ENCODE data around the gene AKT1. TPM values are rescaled to one million over a fixed set of nuclear protein-coding genes. Genes with fewer than 3 reads are reported as not detected.
"Not testable (repeated sequence)": the region's sequence is repeated elsewhere in the genome, so short reads cannot be mapped to it uniquely, and the experiment has no call there.

The AKT1 gene
- total RNA-seq, 1 donor from 2014 or later: 136 TPM

DNA sequence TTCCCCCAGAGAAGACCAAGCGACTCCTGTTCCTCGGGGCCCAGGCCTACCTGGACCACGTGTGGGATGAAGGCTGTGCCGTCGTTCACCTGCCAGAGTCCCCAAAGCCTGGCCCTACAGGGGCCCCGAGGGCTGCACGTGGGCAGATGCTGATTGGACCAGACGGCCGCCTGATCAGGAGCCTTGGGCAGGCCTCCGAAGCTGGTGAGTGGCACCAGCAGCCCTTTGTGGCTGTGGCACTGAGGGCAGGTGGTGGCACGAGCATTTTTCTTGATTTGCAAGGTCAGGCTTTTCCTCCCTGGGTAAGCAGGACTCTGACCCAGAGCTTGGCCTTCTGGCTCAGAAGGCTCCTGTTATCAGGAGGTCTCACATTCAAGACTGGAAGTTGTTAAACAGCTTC lies 39.9 kb downstream of the AKT1 start:
- DNase-seq (ENCODE audit: low read depth): no peak

DNA sequence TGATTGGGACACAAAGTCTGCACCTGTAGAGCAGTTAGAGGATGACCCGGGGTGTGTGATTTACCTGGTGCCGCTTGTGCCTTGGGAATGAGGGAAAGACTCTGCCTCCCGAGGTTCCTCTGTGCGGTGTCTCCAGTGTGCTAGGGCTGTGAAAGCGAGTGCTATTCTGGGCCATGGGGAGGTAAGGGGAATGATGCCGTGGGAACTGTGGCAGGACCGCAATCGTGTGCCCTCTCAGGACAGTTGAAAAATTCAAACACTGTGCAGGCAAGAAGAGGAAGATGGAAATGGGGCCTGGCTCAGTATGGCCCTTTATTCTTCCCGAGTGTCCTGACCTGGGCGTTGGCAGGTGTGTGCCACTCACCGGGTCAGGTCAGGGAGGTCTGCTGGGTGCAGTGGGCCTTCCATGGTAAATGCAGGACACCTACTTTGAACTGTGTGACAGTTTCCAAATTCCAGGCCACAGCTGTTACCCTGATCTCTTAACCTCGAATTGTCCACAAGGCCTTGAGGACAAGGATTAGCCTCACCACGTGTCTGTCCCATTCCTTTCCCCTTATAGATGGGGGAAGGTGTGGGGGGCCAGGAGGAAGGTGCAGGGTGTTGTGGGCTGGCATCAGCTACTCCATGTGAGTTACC lies 41.2 kb downstream of the AKT1 start:
- DNase-seq (ENCODE audit: low read depth): peak; percentile 50

DNA sequence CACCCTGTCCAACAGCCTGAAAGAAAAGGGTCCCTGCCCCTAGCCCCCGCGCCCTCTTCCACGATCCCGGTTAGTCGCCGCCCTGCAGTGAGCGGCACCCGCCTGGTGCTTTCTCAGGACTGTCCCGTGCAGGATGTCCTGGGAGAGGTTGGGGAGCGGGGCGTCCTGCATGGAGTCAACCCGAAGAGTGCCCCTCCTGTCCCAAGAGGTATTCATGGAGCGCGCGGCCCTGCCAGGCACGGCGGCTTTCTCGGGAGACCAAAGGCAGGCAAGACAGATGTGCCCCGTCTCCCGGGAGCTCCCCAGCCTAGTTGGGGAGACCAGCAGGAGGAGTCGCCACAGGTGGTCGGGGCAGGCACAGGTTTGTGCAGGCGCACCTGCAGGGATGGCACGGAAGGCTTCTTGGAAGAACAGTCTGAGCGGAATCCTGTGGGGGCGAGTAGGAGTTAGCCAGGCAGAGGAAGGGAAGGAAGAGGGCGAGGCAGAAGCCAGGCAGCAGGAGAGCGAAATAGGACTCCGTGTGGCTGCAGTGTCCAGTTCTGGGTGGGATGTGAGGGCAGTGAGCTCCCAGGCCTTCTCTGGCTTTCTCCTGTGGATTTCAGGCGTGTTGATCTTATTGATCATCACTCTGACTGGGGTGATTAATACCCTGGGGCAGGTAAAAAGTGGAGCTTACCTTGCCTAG lies 41.9 kb downstream of the AKT1 start:
- DNase-seq (ENCODE audit: low read depth): no peak

DNA sequence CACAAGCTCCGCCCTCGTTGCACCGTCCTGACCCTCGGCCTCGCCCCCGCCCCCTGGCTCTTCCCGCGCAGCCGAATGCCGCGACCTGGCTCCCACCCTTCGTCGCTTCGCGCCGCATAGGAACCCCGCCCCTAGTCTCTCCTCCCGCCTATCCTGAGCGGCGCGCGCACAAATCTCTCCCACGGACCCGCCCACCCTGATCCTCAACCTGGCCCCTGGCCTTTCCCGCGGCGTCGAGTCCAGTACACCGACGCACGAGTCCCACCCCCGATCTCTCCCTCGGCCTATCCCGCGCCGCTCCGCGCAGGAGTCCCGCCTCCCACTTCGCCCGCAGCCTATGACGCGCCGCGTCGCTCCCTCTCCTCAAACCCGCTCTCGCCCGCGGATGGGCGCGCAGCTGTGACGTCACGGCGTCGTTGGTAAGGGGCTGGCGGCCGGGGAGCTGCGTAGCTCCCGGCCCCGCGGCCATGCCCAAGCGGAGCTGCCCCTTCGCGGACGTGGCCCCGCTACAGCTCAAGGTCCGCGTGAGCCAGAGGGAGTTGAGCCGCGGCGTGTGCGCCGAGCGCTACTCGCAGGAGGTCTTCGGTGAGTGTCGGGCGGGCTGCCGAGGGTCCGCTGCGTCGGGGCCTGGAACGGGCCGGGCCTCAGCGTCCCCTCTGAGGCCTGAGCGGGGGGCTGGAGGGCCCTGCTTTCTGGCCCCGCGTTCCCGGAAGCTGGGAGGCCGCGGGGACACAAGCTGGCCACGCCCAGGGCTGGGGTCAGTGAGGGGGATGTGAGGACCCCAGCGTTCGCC lies 42.6 kb downstream of the AKT1 start, which contains the start of gene SIVA1:
SIVA1 (plus strand) TSS at position 413 of the 793 bp plus-strand sequence; CDS start at position 468, 55 bp downstream.
- DNase-seq (ENCODE audit: low read depth): peak; percentile 99

DNA sequence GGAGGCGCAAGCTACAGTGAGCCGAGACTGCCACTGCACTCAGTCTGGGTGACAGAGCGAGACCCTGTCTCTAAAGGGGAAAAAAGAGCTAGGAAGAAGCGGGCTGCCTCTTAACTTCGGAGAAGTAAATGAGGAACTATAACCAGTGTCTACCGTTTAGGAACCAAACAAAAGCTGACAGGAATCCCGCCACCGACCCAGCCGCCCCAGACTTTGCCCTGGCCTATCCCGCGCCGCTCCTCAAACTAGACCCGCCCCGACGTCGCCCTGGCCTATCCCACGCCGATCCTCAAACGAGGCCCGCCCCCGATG lies 43.2 kb downstream of the AKT1 start:
- DNase-seq (ENCODE audit: low read depth): no peak

DNA sequence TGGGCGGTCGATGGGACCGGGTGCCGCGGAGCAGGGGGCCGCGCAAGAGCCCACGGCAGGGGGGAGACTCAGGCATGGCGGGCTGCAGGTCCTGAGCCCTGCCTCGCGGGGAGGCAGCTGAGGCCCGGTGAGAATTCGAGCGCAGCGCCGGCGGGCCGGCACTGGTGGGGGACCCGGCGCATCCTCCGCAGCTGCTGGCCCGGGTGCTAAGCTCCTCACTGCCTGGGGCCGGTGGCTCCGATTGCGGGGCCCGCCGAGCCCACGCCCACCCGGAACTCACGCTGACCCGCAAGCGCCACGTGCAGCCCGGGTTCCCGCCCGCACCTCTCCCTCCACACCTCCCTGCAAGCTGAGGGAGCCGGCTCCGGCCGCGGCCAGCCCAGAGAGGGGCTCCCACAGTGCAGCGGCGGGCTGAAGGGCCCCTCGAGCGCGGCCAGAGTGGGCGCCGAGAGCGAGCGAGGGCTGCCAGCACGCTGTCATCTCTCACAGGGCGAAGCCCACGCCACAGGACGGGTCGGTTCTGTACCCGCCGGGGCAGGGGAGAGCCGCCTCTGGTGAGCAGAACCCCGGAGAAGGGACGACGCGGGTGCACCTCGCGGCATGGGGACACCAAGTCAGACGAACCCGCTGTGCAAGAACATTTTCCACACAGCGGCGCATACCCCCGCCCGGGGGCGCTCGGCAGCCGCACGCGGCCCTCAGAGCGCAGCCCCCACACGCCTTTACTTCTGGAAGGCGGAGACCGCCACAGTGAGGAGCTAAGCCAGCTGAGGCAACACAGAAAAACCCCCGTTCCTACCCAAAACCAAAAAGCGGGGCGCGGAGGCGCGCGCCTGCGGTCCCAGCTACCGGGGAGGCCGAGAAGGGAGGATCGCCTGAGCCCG lies 43.8 kb downstream of the AKT1 start:
- no peak for DNase-seq (ENCODE audit: low read depth)

DNA sequence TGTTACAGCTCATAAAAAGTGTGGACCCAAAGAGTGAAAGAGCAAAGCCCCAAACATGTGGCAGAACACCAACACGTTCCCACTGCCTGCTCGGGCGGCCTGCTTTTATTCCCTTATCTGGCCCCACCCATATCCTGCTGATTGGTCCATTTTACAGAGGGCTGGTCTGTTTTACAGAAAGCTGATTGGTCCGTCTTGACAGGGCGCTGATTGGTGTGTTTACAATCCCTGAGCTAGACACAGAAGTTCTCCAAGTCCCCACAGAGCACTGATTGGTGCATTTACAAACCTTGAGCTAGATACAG lies 44.8 kb downstream of the AKT1 start:
- not testable (repeated sequence) for DNase-seq (ENCODE audit: low read depth)

DNA sequence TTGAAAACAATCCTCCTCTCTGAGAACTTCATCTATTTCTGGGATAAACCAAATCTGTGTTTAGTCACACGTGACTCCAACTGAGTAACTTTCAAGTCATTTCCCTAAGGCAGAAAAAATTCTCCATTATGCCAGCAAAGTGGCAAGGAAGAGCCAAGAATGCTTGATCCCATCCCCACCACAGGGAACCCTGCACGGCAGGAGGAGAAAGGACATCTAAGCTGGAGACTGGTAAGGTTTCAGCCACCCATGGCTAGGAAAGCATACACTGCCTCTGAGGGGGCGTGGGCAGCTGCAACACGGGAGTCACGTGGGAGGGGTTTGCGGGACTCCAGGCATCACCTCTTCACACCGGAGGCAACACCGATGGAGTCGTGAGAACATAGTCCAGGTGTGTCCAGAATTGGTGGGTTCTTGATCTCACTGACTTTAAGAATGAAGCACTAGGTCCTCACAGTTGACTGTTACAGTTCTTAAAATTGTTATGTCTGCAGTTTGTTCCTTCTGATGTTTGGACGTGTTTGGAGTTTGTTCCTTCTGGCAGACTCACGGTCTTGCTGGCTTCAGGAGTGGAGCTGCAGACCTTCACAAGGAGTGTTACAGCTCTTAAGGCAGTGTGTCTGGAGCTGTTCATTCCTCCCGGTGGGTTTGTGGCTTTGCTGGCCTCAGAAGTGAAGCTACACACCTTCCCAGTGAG lies 45.3 kb downstream of the AKT1 start:
- DNase-seq (ENCODE audit: low read depth): no peak

DNA sequence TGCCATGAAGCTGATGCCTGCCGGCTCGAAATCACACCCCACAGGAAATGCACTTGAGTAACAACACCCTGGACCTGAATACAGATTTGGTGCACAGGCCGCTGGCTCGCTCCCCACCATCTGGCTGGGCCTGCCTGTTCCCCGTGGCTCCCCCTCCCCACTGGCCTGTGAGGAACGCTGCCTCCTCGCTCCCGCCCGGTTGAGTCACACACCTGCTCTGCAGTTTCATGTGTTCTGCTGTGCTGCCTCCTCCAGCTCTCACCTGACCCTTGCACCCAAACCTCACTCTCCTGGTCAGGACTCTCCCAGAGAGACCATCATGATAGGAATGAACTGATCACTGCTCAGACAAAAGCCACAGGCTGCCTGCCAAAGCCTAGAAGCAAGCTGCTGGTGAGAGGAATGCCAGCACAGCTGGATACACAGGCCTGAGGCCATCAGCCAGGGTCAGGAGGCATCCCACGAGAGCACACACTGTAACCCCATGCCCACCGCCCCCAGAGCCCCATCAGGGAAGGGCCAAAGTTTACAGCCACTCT lies 46.4 kb downstream of the AKT1 start:
- peak; percentile 63 for DNase-seq (ENCODE audit: low read depth)

DNA sequence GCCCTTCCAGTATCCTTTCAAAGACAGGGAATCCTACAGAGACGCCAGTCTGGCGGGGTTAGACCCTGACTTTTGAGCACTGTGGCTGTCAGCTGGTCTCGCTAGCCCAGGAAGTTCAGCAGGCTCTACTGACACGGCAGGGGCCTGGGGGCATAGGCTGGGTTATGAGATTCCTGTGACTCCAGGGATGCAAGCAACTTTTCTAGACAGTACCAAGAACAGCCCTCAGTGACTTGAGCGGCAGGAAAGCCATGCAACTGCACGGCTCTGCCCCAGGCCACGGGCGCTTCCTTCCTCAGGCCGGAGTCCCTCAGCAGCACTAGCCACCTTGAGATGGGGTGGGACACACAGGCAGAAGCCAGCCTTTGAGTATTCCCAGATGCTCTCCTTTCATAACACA lies 47.7 kb downstream of the AKT1 start:
- DNase-seq (ENCODE audit: low read depth): no peak

DNA sequence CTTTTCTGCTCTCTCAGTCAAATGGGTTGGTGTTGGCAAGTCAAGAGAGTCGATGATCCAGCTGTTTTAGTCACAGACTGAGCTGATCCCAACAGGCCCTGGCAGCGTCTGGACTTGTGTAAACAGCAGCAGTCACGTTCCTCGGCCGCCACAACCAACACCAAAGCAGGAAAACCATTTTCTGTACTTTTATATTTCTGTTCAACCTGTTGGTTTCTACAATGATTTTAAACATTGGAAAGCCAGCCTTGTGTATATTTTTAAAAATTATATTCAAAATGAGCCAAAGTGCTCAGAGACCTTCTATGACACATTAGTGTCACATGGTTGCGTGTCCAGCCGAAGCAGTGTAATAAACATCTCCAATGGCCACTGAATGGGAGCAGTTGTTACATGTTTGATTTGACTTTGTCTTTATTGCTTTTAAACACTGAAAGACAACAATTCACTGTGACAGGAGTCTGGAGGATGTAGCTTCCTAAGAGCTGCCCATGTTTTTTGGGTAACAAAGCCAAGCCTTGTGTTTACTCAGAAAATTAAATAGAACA lies 48.5 kb downstream of the AKT1 start:
- DNase-seq (ENCODE audit: low read depth): peak; percentile 21

DNA sequence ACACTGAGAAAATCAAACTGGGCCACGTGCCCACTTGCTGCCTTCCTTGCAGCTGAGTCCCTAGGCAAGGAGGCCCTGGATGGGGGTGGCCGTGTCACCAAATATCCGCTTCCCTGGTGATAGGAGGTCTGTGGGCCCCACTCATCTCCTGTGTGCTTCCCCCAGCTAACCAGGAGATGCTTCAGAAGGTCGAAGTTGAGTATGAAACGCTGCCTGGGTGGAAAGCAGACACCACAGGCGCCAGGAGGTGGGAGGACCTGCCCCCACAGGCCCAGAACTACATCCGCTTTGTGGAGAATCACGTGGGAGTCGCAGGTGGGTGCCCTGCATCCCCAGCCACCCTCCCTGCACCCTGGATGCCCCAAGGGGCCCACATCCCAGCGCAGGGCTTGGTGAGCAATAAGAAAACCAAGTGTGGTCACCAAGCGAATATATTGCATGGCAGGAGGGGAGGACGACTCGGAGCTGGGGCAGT lies 49.4 kb downstream of the AKT1 start:
- DNase-seq (ENCODE audit: low read depth): no peak

DNA sequence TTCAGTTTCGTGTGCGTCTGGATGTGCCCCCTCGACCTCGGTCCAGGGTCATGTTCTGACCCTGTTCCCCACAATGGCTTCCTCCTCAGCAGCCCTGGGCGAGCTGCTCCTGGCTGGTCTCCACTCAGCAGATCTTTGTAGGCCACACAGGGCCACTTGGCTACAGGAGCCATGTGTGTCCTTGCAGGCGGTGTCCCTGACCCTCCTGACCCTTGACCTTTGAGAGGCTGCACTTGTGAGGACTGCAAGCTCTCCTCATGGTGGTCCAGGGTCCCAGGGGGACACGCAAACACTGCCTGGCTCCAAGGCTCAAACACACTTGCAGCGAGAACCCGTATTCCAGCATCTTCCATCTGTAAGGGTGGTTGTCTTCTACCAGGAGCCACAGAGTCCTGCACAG lies 50.1 kb downstream of the AKT1 start:
- DNase-seq (ENCODE audit: low read depth): no peak

DNA sequence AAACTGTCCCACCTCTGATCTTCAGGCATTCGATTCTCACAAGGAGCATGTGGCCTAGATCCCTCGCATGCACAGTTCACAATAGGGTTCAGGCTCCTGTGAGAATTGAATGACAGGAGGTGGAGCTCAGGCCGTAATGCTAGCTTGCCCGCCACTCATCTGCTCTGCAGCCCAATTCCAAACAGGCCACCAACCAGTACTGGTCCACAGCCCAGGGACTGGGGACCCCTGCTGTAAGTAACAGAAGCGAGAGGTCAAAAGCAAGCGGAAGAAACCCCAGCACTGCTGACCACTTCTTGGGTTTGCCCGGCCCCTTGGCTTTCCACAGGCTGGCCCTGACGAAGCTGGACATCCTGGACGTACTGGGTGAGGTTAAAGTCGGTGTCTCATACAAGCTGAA lies 51.1 kb downstream of the AKT1 start:
- DNase-seq (ENCODE audit: low read depth): no peak

DNA sequence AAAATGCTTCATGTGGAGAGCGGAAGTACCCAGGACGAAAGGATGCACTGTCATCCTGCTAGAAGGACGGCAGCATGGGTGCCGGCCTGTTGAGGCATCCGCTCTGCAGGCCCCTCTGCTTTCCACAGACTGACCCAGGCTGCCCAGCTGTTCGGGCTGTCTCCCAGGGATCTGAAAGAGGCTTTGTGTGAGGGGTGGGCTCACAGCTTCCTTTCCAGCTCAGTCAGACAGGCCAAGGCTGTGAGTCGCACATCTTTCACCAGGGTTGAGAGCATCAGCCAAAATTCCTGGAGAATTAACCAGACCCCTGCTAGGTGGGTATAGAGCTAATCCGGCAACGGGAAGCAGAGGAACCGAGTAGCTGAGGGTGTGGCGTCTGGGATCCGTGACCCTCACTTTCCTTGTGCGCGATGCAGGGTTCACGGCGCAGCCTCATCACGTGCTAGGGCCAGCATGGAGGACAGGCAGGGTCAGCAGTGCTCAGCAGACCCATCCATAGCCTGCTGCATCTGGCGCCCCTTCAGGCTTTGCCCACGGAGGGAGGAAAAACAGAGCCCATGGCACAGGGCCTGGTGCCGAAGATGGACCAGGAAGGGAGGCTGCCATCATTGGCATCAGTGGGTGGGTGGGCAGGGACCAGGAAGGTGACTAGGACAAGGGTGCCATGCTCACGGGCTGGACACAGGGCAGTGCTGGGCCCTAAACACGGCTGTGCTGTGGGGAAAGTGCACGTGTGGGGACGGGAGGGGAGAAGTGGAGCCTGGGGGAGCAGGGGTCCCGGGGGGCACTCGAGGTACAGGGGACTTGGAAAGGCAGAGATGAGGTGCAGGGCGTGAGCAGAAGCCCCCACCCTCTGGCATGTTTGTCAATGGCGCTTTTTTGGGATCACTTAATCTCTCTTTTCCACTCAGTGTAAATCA lies 51.8 kb downstream of the AKT1 start:
- no peak for DNase-seq (ENCODE audit: low read depth)

DNA sequence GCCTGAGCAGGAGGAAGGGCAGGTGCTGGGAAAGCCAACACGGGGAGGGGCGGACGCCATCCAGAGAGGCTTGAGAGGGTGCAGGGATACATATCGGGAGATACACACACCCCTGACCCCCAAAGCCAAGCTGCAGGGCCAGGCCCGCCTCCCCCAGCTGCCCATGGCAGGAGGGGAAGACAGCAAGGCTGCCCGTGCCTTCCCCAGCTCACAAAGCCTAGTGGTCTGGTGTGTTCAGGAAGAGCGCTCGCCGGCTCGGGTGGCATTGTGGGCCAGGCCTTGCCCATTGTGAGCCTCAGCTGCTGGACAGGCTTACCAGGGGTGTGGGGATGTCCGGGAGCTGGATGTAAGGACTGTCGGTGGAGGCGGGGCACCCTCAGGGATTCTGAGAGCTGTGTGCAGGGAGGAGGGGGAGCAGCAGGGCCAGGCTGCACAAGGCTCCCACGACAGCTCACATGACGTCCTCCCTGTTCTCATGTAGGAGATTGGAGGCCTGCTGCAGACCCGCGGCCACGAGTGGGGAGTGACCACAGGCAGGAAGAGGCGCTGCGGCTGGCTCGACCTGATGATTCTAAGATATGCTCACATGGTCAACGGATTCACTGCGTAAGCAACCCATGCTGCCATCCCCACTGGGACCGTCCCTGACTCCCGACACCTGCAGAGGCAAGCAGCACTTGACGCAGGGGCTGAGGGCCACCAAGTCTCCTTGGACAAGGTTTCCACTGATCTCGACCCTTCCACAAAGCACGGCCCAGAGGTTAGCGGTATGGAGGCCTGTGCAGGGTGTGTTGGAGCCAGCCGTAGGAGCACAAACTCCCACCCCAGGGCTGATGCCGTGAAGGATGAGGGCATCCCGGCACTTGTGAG lies 52.7 kb downstream of the AKT1 start:
- DNase-seq (ENCODE audit: low read depth): no peak

DNA sequence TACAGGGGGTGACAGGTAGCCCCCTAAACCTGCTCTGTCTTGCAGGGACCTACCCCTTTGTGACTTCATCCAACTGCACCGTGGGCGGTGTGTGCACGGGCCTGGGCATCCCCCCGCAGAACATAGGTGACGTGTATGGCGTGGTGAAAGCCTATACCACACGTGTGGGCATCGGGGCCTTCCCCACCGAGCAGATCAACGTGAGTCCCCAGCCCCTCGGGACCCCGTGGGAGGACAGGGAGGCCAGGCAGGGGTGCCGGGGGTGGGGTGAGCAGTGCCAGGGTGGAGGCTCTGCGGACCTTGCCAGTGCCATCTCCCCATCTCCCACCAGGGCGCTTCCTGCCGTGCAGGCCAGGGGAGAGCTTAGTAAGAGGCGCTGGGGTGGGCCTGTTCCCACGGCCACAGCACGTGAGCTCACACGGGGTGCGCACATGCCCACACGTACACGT lies 53.7 kb downstream of the AKT1 start:
- no peak for DNase-seq (ENCODE audit: low read depth)
